GM12892 (cell line): ENCODE results near the gene PPIF.

Experiments used
- POLR2A ChIP-seq: IDR thresholded peaks from 2 replicates; pipeline ENCODE4 v1.6.1; 2011; ENCODE audit warnings: low read depth, low read length, control low read depth
- POLR2AphosphoS5 ChIP-seq: IDR thresholded peaks from 2 replicates; pipeline ENCODE4 v1.6.1; 2011; ENCODE audit warnings: low read depth, low read length, control low read depth
- TAF1 ChIP-seq: IDR thresholded peaks from 2 replicates; pipeline ENCODE4 v1.6.1; 2011; ENCODE audit warnings: low read depth, mild to moderate bottlenecking, control low read depth, low read length, borderline replicate concordance

DNA sequence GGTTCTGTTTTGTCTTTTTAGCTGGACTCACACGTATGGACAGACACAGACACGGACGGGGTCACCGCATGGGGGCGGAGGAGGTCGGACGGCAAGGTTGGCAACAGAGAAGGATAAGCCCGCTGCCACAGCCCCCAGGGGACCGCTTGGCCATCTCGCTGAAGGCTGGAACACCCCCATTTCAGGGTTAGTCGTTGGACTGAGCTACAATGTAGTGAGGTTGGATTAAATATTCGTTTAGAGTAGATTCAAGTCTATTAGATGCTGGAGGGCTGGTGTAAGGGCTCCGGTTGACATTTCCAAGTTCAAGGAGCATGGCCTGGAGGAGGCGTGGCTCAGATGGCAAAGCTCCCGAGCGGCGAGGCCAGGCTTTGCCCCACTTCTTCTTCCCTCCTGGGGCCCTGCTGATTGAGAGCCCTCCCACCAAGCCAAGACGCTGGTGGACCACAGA lies 35.2 kb downstream of the PPIF start:
- TF ChIP-seq TAF1 = no peak
- TF ChIP-seq POLR2AphosphoS5 = no peak
- TF ChIP-seq POLR2A = no peak
